SK-N-SH (cell line): ENCODE results near the gene XRN1. TPM values are rescaled to one million over a fixed set of nuclear protein-coding genes. Genes with fewer than 3 reads are reported as not detected.
A peak's percentile ranks its signal among the peaks of the same experiment; 100 is the strongest.

Experiments
- CTCF ChIA-PET: fragments of 300-600, 350-600 bp; formaldehyde crosslinking; extraction: SDS; loops from one replicate; lab custom pipeline; 2021; lab: Yijun Ruan, JAX
- POLR2A ChIA-PET: fragments of 350-600 bp; sonication (Branson Sonifier 250); formaldehyde crosslinking; extraction: SDS; loops from one replicate; lab custom pipeline; 2020; ENCODE audit warnings: antibody characterized with exemption, inconsistent platforms; lab: Yijun Ruan, JAX
- DNase-seq: peaks from one replicate; pipeline ENCODE4 v3.0.0; 2012
- H2AFZ ChIP-seq: fragments of 200-600 bp; sonication (generic); 2 replicates; pipeline ENCODE4 v1.8.1; 2016; ENCODE audit warnings: antibody characterized with exemption, mild to moderate bottlenecking, low read depth
- H3F3A ChIP-seq: fragments of 200-600 bp; sonication (generic); replicated peaks from 2 replicates; pipeline ENCODE3; 2016; ENCODE audit warnings: antibody characterized with exemption, mild to moderate bottlenecking; ENCODE audit not compliant: insufficient read depth
- H3K27ac ChIP-seq, 2 experiments: fragments of 200-500 bp in 1 of 2; fragments of 200-600 bp in 1 of 2; sonication (Bioruptor generic) in 1 of 2; sonication (generic), shearing (Covaris generic) in 1 of 2; 2 replicates each; pipeline versions ENCODE4 v1.5.1 to v1.6.1; 2014 to 2016; ENCODE audit warnings: low read depth in 2 of 2, inconsistent platforms in 1 of 2, low read length in 1 of 2, mild to moderate bottlenecking in 1 of 2, mixed read lengths in 1 of 2
- H3K27me3 ChIP-seq: fragments of 200-600 bp; sonication (generic), shearing (Covaris generic); 2 replicates; pipeline ENCODE4 v1.6.1; 2016; ENCODE audit warnings: mixed run types; ENCODE audit not compliant: insufficient read depth
- H3K36me3 ChIP-seq, 2 experiments: fragments of 200-500 bp in 1 of 2; fragments of 200-600 bp in 1 of 2; sonication (Bioruptor generic) in 1 of 2; sonication (generic) in 1 of 2; replicated peaks in 1 of 2; 2 replicates each; pipeline versions ENCODE3 to v1.5.1; 2014 to 2016; ENCODE audit warnings: low read length in 1 of 2, mild to moderate bottlenecking in 1 of 2; ENCODE audit not compliant: insufficient read depth in 2 of 2, control insufficient read depth in 1 of 2
- H3K4me1 ChIP-seq, 2 experiments: fragments of 200-500 bp in 1 of 2; fragments of 200-600 bp in 1 of 2; sonication (Bioruptor generic) in 1 of 2; sonication (generic), shearing (Covaris generic) in 1 of 2; 2 replicates each; pipeline versions ENCODE4 v1.5.1 to v1.6.1; 2014 to 2016; ENCODE audit warnings: low read depth in 1 of 2, low read length in 1 of 2, mixed run types in 1 of 2; ENCODE audit not compliant: insufficient read depth in 2 of 2, control insufficient read depth in 1 of 2
- H3K4me2 ChIP-seq: fragments of 200-600 bp; sonication (generic), shearing (Covaris generic); 2 replicates; pipeline ENCODE4 v1.6.1; 2017; ENCODE audit warnings: mixed run types
- H3K4me3 ChIP-seq, 2 experiments: fragments of 200-500 bp in 1 of 2; fragments of 200-600 bp in 1 of 2; sonication (Bioruptor generic) in 1 of 2; sonication (generic), shearing (Covaris generic) in 1 of 2; 2 replicates each; pipeline versions ENCODE4 v1.5.1 to v1.8.1; 2014 to 2016; ENCODE audit warnings: low read depth in 2 of 2, inconsistent platforms in 1 of 2, low read length in 1 of 2, mild to moderate bottlenecking in 1 of 2, mixed read lengths in 1 of 2, moderate library complexity in 1 of 2
- H3K79me2 ChIP-seq: fragments of 200-600 bp; sonication (generic); 2 replicates; pipeline ENCODE4 v1.8.1; 2017; ENCODE audit warnings: mild to moderate bottlenecking; ENCODE audit not compliant: insufficient read depth
- H3K9ac ChIP-seq: fragments of 200-600 bp; sonication (generic); 2 replicates; pipeline ENCODE4 v1.6.1; 2017; ENCODE audit warnings: mixed run types
- H3K9me2 ChIP-seq: fragments of 200-600 bp; sonication (generic); 2 replicates; pipeline ENCODE4 v1.6.1; 2017; ENCODE audit warnings: mixed run types
- H3K9me3 ChIP-seq: fragments of 200-600 bp; sonication (generic); 2 replicates; pipeline ENCODE4 v1.6.1; 2017; ENCODE audit warnings: mixed run types, mild to moderate bottlenecking, moderate library complexity
- H4K20me1 ChIP-seq: fragments of 200-600 bp; sonication (generic); 2 replicates; pipeline ENCODE4 v1.6.1; 2017; ENCODE audit warnings: mild to moderate bottlenecking, mixed run types; ENCODE audit not compliant: insufficient read depth
- CTCF ChIP-seq: fragments of 200-600 bp; sonication (generic); IDR thresholded peaks from 2 replicates; pipeline ENCODE4 v1.6.1; 2017; ENCODE audit warnings: antibody characterized with exemption, mild to moderate bottlenecking, moderate library complexity
- EP300 ChIP-seq, 2 experiments: IDR thresholded peaks; 2 replicates each; pipeline versions ENCODE4 v1.4.0 to v1.6.1; 2012; ENCODE audit warnings: borderline replicate concordance in 1 of 2, low read depth in 1 of 2, low read length in 1 of 2
- EZH2phosphoT487 ChIP-seq: fragments of 200-600 bp; sonication (generic); IDR thresholded peaks from 2 replicates; pipeline ENCODE4 v1.6.1; 2017; ENCODE audit warnings: low read depth, mixed run types, mild to moderate bottlenecking, antibody characterized with exemption, moderate library complexity, borderline replicate concordance
- FOXJ3 ChIP-seq: sonication (generic); formaldehyde crosslinking; IDR thresholded peaks from 2 replicates; pipeline ENCODE4 v1.5.1; 2020; ENCODE audit warnings: mild to moderate bottlenecking, missing genetic modification reagents
- FOXM1 ChIP-seq: IDR thresholded peaks from 2 replicates; pipeline ENCODE4 v1.4.0; 2012; ENCODE audit warnings: low read depth, mild to moderate bottlenecking
- IRF3 ChIP-seq: fragments of 150-350 bp; IDR thresholded peaks from 2 replicates; pipeline ENCODE4 v1.6.1; 2016; ENCODE audit warnings: mild to moderate bottlenecking, low read depth, low read length
- JUND ChIP-seq: IDR thresholded peaks from 2 replicates; pipeline ENCODE4 v1.4.0; 2012
- NFIC ChIP-seq: IDR thresholded peaks from 2 replicates; pipeline ENCODE4 v1.4.0; 2012; ENCODE audit warnings: borderline replicate concordance
- NRF1 ChIP-seq: IDR thresholded peaks from 2 replicates; pipeline ENCODE4 v1.6.1; 2012; ENCODE audit warnings: low read depth, mild to moderate bottlenecking, low read length
- RAD21 ChIP-seq: IDR thresholded peaks from 2 replicates; pipeline ENCODE4 v1.6.1; 2012; ENCODE audit warnings: mild to moderate bottlenecking, low read length
- RCOR1 ChIP-seq: fragments of 150-350 bp; IDR thresholded peaks from 2 replicates; pipeline ENCODE4 v1.6.1; 2017; ENCODE audit warnings: antibody characterized with exemption, low read length
- REST ChIP-seq: IDR thresholded peaks from 2 replicates; pipeline ENCODE4 v1.6.1; 2012; ENCODE audit warnings: mild to moderate bottlenecking, low read depth, low read length, moderate library complexity
- RFX5 ChIP-seq: IDR thresholded peaks from 2 replicates; pipeline ENCODE4 v1.6.1; 2012; ENCODE audit warnings: mild to moderate bottlenecking, improper control_type of control experiment, low read length
- SIN3A ChIP-seq: IDR thresholded peaks from 2 replicates; pipeline ENCODE4 v1.6.1; 2012; ENCODE audit warnings: low read depth, mild to moderate bottlenecking, low read length, moderate library complexity, borderline replicate concordance
- YY1 ChIP-seq: IDR thresholded peaks from 2 replicates; pipeline ENCODE4 v1.4.0; 2012; ENCODE audit warnings: low read depth, mild to moderate bottlenecking
- WGBS: methylation state at CpG from one replicate; pipeline ENCODE4 v1.1.6; 2017; ENCODE audit warnings: low lambda C conversion rate; 5-methylcytosine and 5-hydroxymethylcytosine counted together
- polyA plus RNA-seq, 3 experiments: library from polyadenylated mRNA; depleted of rRNA; stranded (reverse); fragments of >200 nt; gene quantifications; 2 replicates each; pipeline ENCODE4 v1.2.3, GENCODE V29; 2012

The XRN1 gene
- polyA plus RNA-seq, 1 of the 3 experiments (the other 2 are of a cell fraction): 2.7 TPM

- no peak overlapping the region for H2AFZ ChIP-seq
- H3K79me2 ChIP-seq: no peaks in the 10 kb centered on the region
- H3K4me1 ChIP-seq: peaks cover 0 to 12% of the 10 kb centered on the region in 2 experiments; a peak in 1 of 4 replicates
- ChIA-PET CTCF (interaction anchor here (1.3 kb wide), 1 partner anchor 40 kb away, joined by 3 read pairs; no protein-coding TSS in a partner anchor), POLR2A (no interaction called here)
- no peaks in the 10 kb centered on the region for H3K27me3 ChIP-seq
- 0 out of 4 replicates have a peak overlapping the region, but pooled peaks of 1 of the 2 experiments have one; percentile 24 for H3K27ac ChIP-seq
- WGBS: 97% methylated on average over 3 of the region's 3 CpGs
- H3K9ac ChIP-seq: no peak overlapping the region
- H3K9me2 ChIP-seq: no peaks in the 10 kb centered on the region
- H3K4me2 ChIP-seq: no peak overlapping the region
- H3F3A ChIP-seq: peaks cover 26% of the 10 kb centered on the region
- H3K36me3 ChIP-seq: peaks cover 3 to 25% of the 10 kb centered on the region in 2 experiments
- TF ChIP-seq FOXJ3 (no peak), CTCF (no peak), IRF3 (no peak), SIN3A (no peak), NRF1 (no peak), JUND (no peak), EP300 (IDR thresholded peaks at IDR 0.05; ENCODE audit: borderline replicate concordance in 1 of 2, low read depth in 1 of 2, low read length in 1 of 2) (no peak), FOXM1 (no peak), RAD21 (no peak), RFX5 (no peak), EZH2phosphoT487 (no peak), RCOR1 (no peak), REST (no peak), YY1 (no peak), NFIC (no peak)
- H3K9me3 ChIP-seq: no peaks in the 10 kb centered on the region
- no peak overlapping the region for H3K4me3 ChIP-seq
- no peaks in the 10 kb centered on the region for H4K20me1 ChIP-seq
- no peak for DNase-seq
These were observed 127.9 kb downstream of the XRN1 start for GRCh38 chr3:142319912-142320311.
